ENCODE results near the gene GHRHR.

GHRHR gene

GRCh38 chr7:30976381-30976780, 12.6 kb downstream of the GHRHR start:
- Histone ChIP-seq H3K36me3 (ENCODE audit: insufficient read depth, low read length) (no peaks in the 10 kb centered on the region), H3K4me1 (ENCODE audit: control insufficient read depth, insufficient read depth, low read length, unreplicated experiment) (peaks cover 3% of the 10 kb centered on the region), H3K4me3 (ENCODE audit: low read depth, low read length) (no peak overlapping the region), H3K27ac (ENCODE audit: low read depth, low read length) (no peak overlapping the region), H2AFZ (ENCODE audit: low read length, unreplicated experiment) (no peak overlapping the region), H3K27me3 (ENCODE audit: insufficient read depth, low read length) (peaks cover 59% of the 10 kb centered on the region), H3K79me2 (ENCODE audit: control insufficient read depth, insufficient read depth, low read length, unreplicated experiment) (no peaks in the 10 kb centered on the region)

GRCh38 chr7:30977222-30977621, 13.5 kb downstream of the GHRHR start:
- H3K27ac ChIP-seq (ENCODE audit: low read depth, low read length) = no peak overlapping the region
- H3K36me3 ChIP-seq (ENCODE audit: insufficient read depth, low read length) = no peaks in the 10 kb centered on the region
- H3K4me3 ChIP-seq (ENCODE audit: low read depth, low read length) = no peak overlapping the region
- no peak overlapping the region for H2AFZ ChIP-seq (ENCODE audit: low read length, unreplicated experiment)
- H3K27me3 ChIP-seq (ENCODE audit: insufficient read depth, low read length) = peaks cover 56% of the 10 kb centered on the region
- H3K4me1 ChIP-seq (ENCODE audit: control insufficient read depth, insufficient read depth, low read length, unreplicated experiment) = peaks cover 3% of the 10 kb centered on the region
- H3K79me2 ChIP-seq (ENCODE audit: control insufficient read depth, insufficient read depth, low read length, unreplicated experiment) = no peaks in the 10 kb centered on the region

GRCh38 chr7:30977896-30978564, 14.3 kb downstream of the GHRHR start:
- Histone ChIP-seq H3K4me1 (ENCODE audit: control insufficient read depth, insufficient read depth, low read length, unreplicated experiment) (peaks cover 3% of the 10 kb centered on the region), H3K36me3 (ENCODE audit: insufficient read depth, low read length) (no peaks in the 10 kb centered on the region), H3K4me3 (ENCODE audit: low read depth, low read length) (no peak overlapping the region), H3K27me3 (ENCODE audit: insufficient read depth, low read length) (peaks cover 56% of the 10 kb centered on the region), H3K79me2 (ENCODE audit: control insufficient read depth, insufficient read depth, low read length, unreplicated experiment) (no peaks in the 10 kb centered on the region), H2AFZ (ENCODE audit: low read length, unreplicated experiment) (no peak overlapping the region), H3K27ac (ENCODE audit: low read depth, low read length) (no peak overlapping the region)

GRCh38 chr7:30979027-30979426, 15.3 kb downstream of the GHRHR start:
- Histone ChIP-seq H2AFZ (ENCODE audit: low read length, unreplicated experiment) (no peak overlapping the region), H3K27ac (ENCODE audit: low read depth, low read length) (no peak overlapping the region), H3K4me1 (ENCODE audit: control insufficient read depth, insufficient read depth, low read length, unreplicated experiment) (peaks cover 3% of the 10 kb centered on the region), H3K79me2 (ENCODE audit: control insufficient read depth, insufficient read depth, low read length, unreplicated experiment) (no peaks in the 10 kb centered on the region), H3K36me3 (ENCODE audit: insufficient read depth, low read length) (no peaks in the 10 kb centered on the region), H3K27me3 (ENCODE audit: insufficient read depth, low read length) (peaks cover 56% of the 10 kb centered on the region), H3K4me3 (ENCODE audit: low read depth, low read length) (no peak overlapping the region)

- Histone ChIP-seq H3K79me2 (ENCODE audit: control insufficient read depth, insufficient read depth, low read length, unreplicated experiment) (no peaks in the 10 kb centered on the region), H3K27me3 (ENCODE audit: insufficient read depth, low read length) (peaks cover 55% of the 10 kb centered on the region), H3K27ac (ENCODE audit: low read depth, low read length) (no peak overlapping the region), H3K36me3 (ENCODE audit: insufficient read depth, low read length) (no peaks in the 10 kb centered on the region), H3K4me1 (ENCODE audit: control insufficient read depth, insufficient read depth, low read length, unreplicated experiment) (peaks cover 4% of the 10 kb centered on the region), H2AFZ (ENCODE audit: low read length, unreplicated experiment) (no peak overlapping the region), H3K4me3 (ENCODE audit: low read depth, low read length) (no peak overlapping the region)
These were observed 16.4 kb downstream of the GHRHR start for GRCh38 chr7:30980194-30980593.

- Histone ChIP-seq H3K27me3 (ENCODE audit: insufficient read depth, low read length) (peaks cover 49% of the 10 kb centered on the region), H3K36me3 (ENCODE audit: insufficient read depth, low read length) (no peaks in the 10 kb centered on the region), H2AFZ (ENCODE audit: low read length, unreplicated experiment) (no peak overlapping the region), H3K27ac (ENCODE audit: low read depth, low read length) (no peak overlapping the region), H3K4me3 (ENCODE audit: low read depth, low read length) (no peak overlapping the region), H3K4me1 (ENCODE audit: control insufficient read depth, insufficient read depth, low read length, unreplicated experiment) (peaks cover 4% of the 10 kb centered on the region), H3K79me2 (ENCODE audit: control insufficient read depth, insufficient read depth, low read length, unreplicated experiment) (no peaks in the 10 kb centered on the region)
These were observed 17.0 kb downstream of the GHRHR start for GRCh38 chr7:30980751-30981150.

- Histone ChIP-seq H3K79me2 (ENCODE audit: control insufficient read depth, insufficient read depth, low read length, unreplicated experiment) (no peaks in the 10 kb centered on the region), H3K27me3 (ENCODE audit: insufficient read depth, low read length) (peaks cover 46% of the 10 kb centered on the region), H2AFZ (ENCODE audit: low read length, unreplicated experiment) (no peak overlapping the region), H3K27ac (ENCODE audit: low read depth, low read length) (no peak overlapping the region), H3K4me1 (ENCODE audit: control insufficient read depth, insufficient read depth, low read length, unreplicated experiment) (peaks cover 4% of the 10 kb centered on the region), H3K4me3 (ENCODE audit: low read depth, low read length) (no peak overlapping the region), H3K36me3 (ENCODE audit: insufficient read depth, low read length) (no peaks in the 10 kb centered on the region)
These were observed 19.5 kb downstream of the GHRHR start for GRCh38 chr7:30983042-30983913.

GRCh38 chr7:30983914-30984247, 20.1 kb downstream of the GHRHR start:
- peaks cover 40% of the 10 kb centered on the region for H3K27me3 ChIP-seq (ENCODE audit: insufficient read depth, low read length)
- H2AFZ ChIP-seq (ENCODE audit: low read length, unreplicated experiment) = no peak overlapping the region
- H3K27ac ChIP-seq (ENCODE audit: low read depth, low read length) = no peak overlapping the region
- no peaks in the 10 kb centered on the region for H3K36me3 ChIP-seq (ENCODE audit: insufficient read depth, low read length)
- H3K79me2 ChIP-seq (ENCODE audit: control insufficient read depth, insufficient read depth, low read length, unreplicated experiment) = no peaks in the 10 kb centered on the region
- H3K4me1 ChIP-seq (ENCODE audit: control insufficient read depth, insufficient read depth, low read length, unreplicated experiment) = peaks cover 4% of the 10 kb centered on the region
- no peak overlapping the region for H3K4me3 ChIP-seq (ENCODE audit: low read depth, low read length)

- no peak overlapping the region for H3K4me3 ChIP-seq (ENCODE audit: low read depth, low read length)
- H3K36me3 ChIP-seq (ENCODE audit: insufficient read depth, low read length) = no peaks in the 10 kb centered on the region
- H3K79me2 ChIP-seq (ENCODE audit: control insufficient read depth, insufficient read depth, low read length, unreplicated experiment) = no peaks in the 10 kb centered on the region
- peaks cover 34% of the 10 kb centered on the region for H3K27me3 ChIP-seq (ENCODE audit: insufficient read depth, low read length)
- H3K27ac ChIP-seq (ENCODE audit: low read depth, low read length) = no peak overlapping the region
- peaks cover 4% of the 10 kb centered on the region for H3K4me1 ChIP-seq (ENCODE audit: control insufficient read depth, insufficient read depth, low read length, unreplicated experiment)
- H2AFZ ChIP-seq (ENCODE audit: low read length, unreplicated experiment) = no peak overlapping the region
These were observed 20.8 kb downstream of the GHRHR start for GRCh38 chr7:30984359-30985107.

GRCh38 chr7:30985756-30986155, 22.0 kb downstream of the GHRHR start:
- Histone ChIP-seq H3K4me3 (ENCODE audit: low read depth, low read length) (no peak overlapping the region), H3K27ac (ENCODE audit: low read depth, low read length) (no peak overlapping the region), H3K79me2 (ENCODE audit: control insufficient read depth, insufficient read depth, low read length, unreplicated experiment) (no peaks in the 10 kb centered on the region), H2AFZ (ENCODE audit: low read length, unreplicated experiment) (no peak overlapping the region), H3K36me3 (ENCODE audit: insufficient read depth, low read length) (no peaks in the 10 kb centered on the region), H3K27me3 (ENCODE audit: insufficient read depth, low read length) (peaks cover 24% of the 10 kb centered on the region), H3K4me1 (ENCODE audit: control insufficient read depth, insufficient read depth, low read length, unreplicated experiment) (peaks cover 4% of the 10 kb centered on the region)

All from ACC112 (cell line).